Activated CD4-positive, CD25-positive, alpha-beta regulatory T cell treated with anti-CD3 and anti-CD28 coated beads, Interleukin-2, amount 50 U/mL, for 72 hours (primary cell): ENCODE results near the gene ASXL3.

Experiments used
- DNase-seq: peaks from one replicate; pipeline ENCODE4 v3.0.0; 2021

ASXL3 gene

GRCh38 chr18:33584548-33585430, 6.8 kb downstream of the ASXL3 start:
- no peak for DNase-seq

GRCh38 chr18:33585431-33585775, 7.4 kb downstream of the ASXL3 start:
- DNase-seq, result no peak

GRCh38 chr18:33588361-33588760, 10.3 kb downstream of the ASXL3 start:
- no peak for DNase-seq

- no peak for DNase-seq
Measured at GRCh38 chr18:33593261-33593660, 15.2 kb downstream of the ASXL3 start.

- no peak for DNase-seq
Measured at GRCh38 chr18:33594799-33595198, 16.8 kb downstream of the ASXL3 start.

- no peak for DNase-seq
Measured at GRCh38 chr18:33596178-33596854, 18.3 kb downstream of the ASXL3 start.

GRCh38 chr18:33600846-33601245, 22.8 kb downstream of the ASXL3 start:
- DNase-seq, result no peak

GRCh38 chr18:33603454-33603853, 25.4 kb downstream of the ASXL3 start:
- DNase-seq, result no peak

GRCh38 chr18:33605250-33605649, 27.2 kb downstream of the ASXL3 start:
- DNase-seq, result no peak

- no peak for DNase-seq
Measured at GRCh38 chr18:33606621-33607020, 28.6 kb downstream of the ASXL3 start.

- no peak for DNase-seq
Measured at GRCh38 chr18:33611525-33612135, 33.6 kb downstream of the ASXL3 start.

GRCh38 chr18:33612632-33613031, 34.6 kb downstream of the ASXL3 start:
- no peak for DNase-seq

- DNase-seq, result no peak
Measured at GRCh38 chr18:33616556-33616955, 38.5 kb downstream of the ASXL3 start.

GRCh38 chr18:33627114-33627513, 49.1 kb downstream of the ASXL3 start:
- DNase-seq, result no peak

- no peak for DNase-seq
Measured at GRCh38 chr18:33630476-33630875, 52.5 kb downstream of the ASXL3 start.

- DNase-seq, result no peak
Measured at GRCh38 chr18:33641141-33641540, 63.1 kb downstream of the ASXL3 start.

- no peak for DNase-seq
Measured at GRCh38 chr18:33644494-33644893, 66.5 kb downstream of the ASXL3 start.

GRCh38 chr18:33647365-33647764, 69.3 kb downstream of the ASXL3 start:
- no peak for DNase-seq

- DNase-seq, result no peak
Measured at GRCh38 chr18:33652635-33653034, 74.6 kb downstream of the ASXL3 start.

- DNase-seq, result no peak
Measured at GRCh38 chr18:33653231-33653630, 75.2 kb downstream of the ASXL3 start.

- DNase-seq, result no peak
Measured at GRCh38 chr18:33656889-33657448, 79.0 kb downstream of the ASXL3 start.

GRCh38 chr18:33660696-33661310, 82.8 kb downstream of the ASXL3 start:
- DNase-seq, result no peak

GRCh38 chr18:33664241-33664874, 86.3 kb downstream of the ASXL3 start:
- DNase-seq, result no peak
